ENCODE results near the gene CARS2. TPM values are rescaled to one million over a fixed set of nuclear protein-coding genes. Genes with fewer than 3 reads are reported as not detected.
"Not testable (repeated sequence)": the region's sequence is repeated elsewhere in the genome, so short reads cannot be mapped to it uniquely, and the experiment has no call there.

Gene CARS2
- polyA plus RNA-seq, 1 donor from 2014 or later, result 68.5 TPM

GRCh38 chr13:110681868-110682550 is 23.9 kb downstream of the CARS2 start:
- Mint-ChIP-seq H3K9me3 (no peaks in the 10 kb centered on the region), H3K27ac (peak overlapping the region in 2 of 3 donors; percentile 19 to 81)

GRCh38 chr13:110680852-110681251 is 25.1 kb downstream of the CARS2 start:
- H3K27me3 Mint-ChIP-seq, result no peaks in the 10 kb centered on the region
- peaks cover 18 to 31% (median 30%) of the 10 kb centered on the region in 3 donors for H3K4me1 Mint-ChIP-seq
- H3K9me3 Mint-ChIP-seq, result no peaks in the 10 kb centered on the region
- peak overlapping the region in 1 of 4 donors; percentile 42 for H3K4me3 Mint-ChIP-seq
- peaks cover 6% of the 10 kb centered on the region for H3K36me3 Mint-ChIP-seq
- H3K27ac Mint-ChIP-seq, result peak overlapping the region in 2 of 3 donors; percentile 70 to 76

More at GRCh38 chr13:110681868-110682550, 23.9 kb downstream of the CARS2 start:
- Mint-ChIP-seq H3K4me1 (peaks cover 9 to 19% (median 19%) of the 10 kb centered on the region in 3 donors), H3K36me3 (peaks cover 2% of the 10 kb centered on the region), H3K4me3 (no peak overlapping the region), H3K27me3 (no peaks in the 10 kb centered on the region)

GRCh38 chr13:110677731-110678545 is 28.0 kb downstream of the CARS2 start:
- H3K4me1 Mint-ChIP-seq, result peaks cover 13 to 45% (median 40%) of the 10 kb centered on the region in 3 donors
- H3K27me3 Mint-ChIP-seq, result no peaks in the 10 kb centered on the region
- peaks cover 6% of the 10 kb centered on the region for H3K36me3 Mint-ChIP-seq
- no peaks in the 10 kb centered on the region for H3K9me3 Mint-ChIP-seq
- H3K4me3 Mint-ChIP-seq, result peak overlapping the region in 3 of 4 donors; percentile 27 to 68 (median 65)
- H3K27ac Mint-ChIP-seq, result peak overlapping the region; percentile 73 to 100 (median 97)

GRCh38 chr13:110676595-110677587 is 29.0 kb downstream of the CARS2 start:
- Mint-ChIP-seq H3K27ac (peak overlapping the region; percentile 97 to 100 (median 100)), H3K9me3 (no peaks in the 10 kb centered on the region), H3K4me1 (peaks cover 19 to 52% (median 45%) of the 10 kb centered on the region in 3 donors), H3K36me3 (peaks cover 8% of the 10 kb centered on the region), H3K4me3 (peak overlapping the region; percentile 86 to 98 (median 90)), H3K27me3 (no peaks in the 10 kb centered on the region)

- not testable (repeated sequence) for H3K4me3 Mint-ChIP-seq, H3K27me3 Mint-ChIP-seq, H3K27ac Mint-ChIP-seq, H3K9me3 Mint-ChIP-seq
- Mint-ChIP-seq H3K4me1 (peaks cover 14 to 39% (median 31%) of the 10 kb centered on the region in 3 donors), H3K36me3 (peaks cover 14% of the 10 kb centered on the region)
These were observed 36.1 kb downstream of the CARS2 start for GRCh38 chr13:110669814-110670213.

- Mint-ChIP-seq H3K36me3 (peaks cover 15% of the 10 kb centered on the region), H3K4me3 (no peak overlapping the region), H3K4me1 (peaks cover 14 to 36% (median 25%) of the 10 kb centered on the region in 3 donors), H3K9me3 (no peaks in the 10 kb centered on the region), H3K27ac (no peak overlapping the region), H3K27me3 (no peaks in the 10 kb centered on the region)
These were observed 36.9 kb downstream of the CARS2 start for GRCh38 chr13:110669036-110669435.

GRCh38 chr13:110666255-110666533 is 39.7 kb downstream of the CARS2 start:
- H3K4me1 Mint-ChIP-seq, result peaks cover 11 to 26% (median 18%) of the 10 kb centered on the region in 3 donors
- H3K27me3 Mint-ChIP-seq, result no peaks in the 10 kb centered on the region
- no peak overlapping the region for H3K4me3 Mint-ChIP-seq
- H3K27ac Mint-ChIP-seq, result no peak overlapping the region
- no peaks in the 10 kb centered on the region for H3K9me3 Mint-ChIP-seq
- peaks cover 18% of the 10 kb centered on the region for H3K36me3 Mint-ChIP-seq

- Mint-ChIP-seq H3K36me3 (peaks cover 16% of the 10 kb centered on the region), H3K4me3 (peak overlapping the region in 3 of 4 donors; percentile 63 to 75 (median 68)), H3K9me3 (no peaks in the 10 kb centered on the region), H3K4me1 (peaks cover 11 to 22% (median 18%) of the 10 kb centered on the region in 3 donors), H3K27ac (peak overlapping the region; percentile 88 to 94 (median 91)), H3K27me3 (no peaks in the 10 kb centered on the region)
These were observed 40.2 kb downstream of the CARS2 start for GRCh38 chr13:110665491-110666254.

GRCh38 chr13:110664673-110665072 is 41.2 kb downstream of the CARS2 start:
- no peak overlapping the region for H3K27ac Mint-ChIP-seq
- H3K36me3 Mint-ChIP-seq, result peaks cover 15% of the 10 kb centered on the region
- H3K4me3 Mint-ChIP-seq, result peak overlapping the region in 1 of 4 donors; percentile 45
- H3K27me3 Mint-ChIP-seq, result no peaks in the 10 kb centered on the region
- peaks cover 0 to 2% (median 0%) of the 10 kb centered on the region in 3 donors for H3K9me3 Mint-ChIP-seq
- H3K4me1 Mint-ChIP-seq, result peaks cover 11 to 22% (median 22%) of the 10 kb centered on the region in 3 donors

GRCh38 chr13:110664041-110664440 is 41.9 kb downstream of the CARS2 start:
- peaks cover 0 to 2% (median 0%) of the 10 kb centered on the region in 3 donors for H3K9me3 Mint-ChIP-seq
- no peaks in the 10 kb centered on the region for H3K27me3 Mint-ChIP-seq
- H3K27ac Mint-ChIP-seq, result peak overlapping the region in 2 of 3 donors; percentile 28 to 46
- H3K4me1 Mint-ChIP-seq, result peaks cover 15 to 26% (median 22%) of the 10 kb centered on the region in 3 donors
- H3K36me3 Mint-ChIP-seq, result peaks cover 15% of the 10 kb centered on the region
- H3K4me3 Mint-ChIP-seq, result no peak overlapping the region

- Mint-ChIP-seq H3K9me3 (peaks cover 0 to 2% (median 0%) of the 10 kb centered on the region in 3 donors), H3K27me3 (no peaks in the 10 kb centered on the region), H3K4me1 (peaks cover 19 to 30% (median 23%) of the 10 kb centered on the region in 3 donors), H3K36me3 (peaks cover 15% of the 10 kb centered on the region), H3K27ac (peak overlapping the region in 1 of 3 donors; percentile 28), H3K4me3 (no peak overlapping the region)
These were observed 42.4 kb downstream of the CARS2 start for GRCh38 chr13:110663491-110663890.

GRCh38 chr13:110662777-110663443 is 43.0 kb downstream of the CARS2 start:
- Mint-ChIP-seq H3K27ac (peak overlapping the region in 1 of 3 donors; percentile 28), H3K36me3 (peaks cover 20% of the 10 kb centered on the region), H3K4me1 (peaks cover 25 to 36% (median 29%) of the 10 kb centered on the region in 3 donors)

GRCh38 chr13:110662091-110662490 is 43.8 kb downstream of the CARS2 start:
- Mint-ChIP-seq H3K9me3 (peaks cover 0 to 2% (median 0%) of the 10 kb centered on the region in 3 donors), H3K27ac (no peak overlapping the region), H3K4me1 (peaks cover 29 to 40% (median 30%) of the 10 kb centered on the region in 3 donors), H3K4me3 (no peak overlapping the region), H3K36me3 (peaks cover 16% of the 10 kb centered on the region), H3K27me3 (no peaks in the 10 kb centered on the region)

More at GRCh38 chr13:110662777-110663443, 43.0 kb downstream of the CARS2 start:
- peaks cover 0 to 2% (median 0%) of the 10 kb centered on the region in 3 donors for H3K9me3 Mint-ChIP-seq
- H3K27me3 Mint-ChIP-seq, result no peaks in the 10 kb centered on the region
- H3K4me3 Mint-ChIP-seq, result no peak overlapping the region

Data from IgD-negative memory B cell (primary cell).